ENCODE results near the gene NT5DC3. TPM values are rescaled to one million over a fixed set of nuclear protein-coding genes. Genes with fewer than 3 reads are reported as not detected.

Gene NT5DC3
- total RNA-seq = 4.0 TPM
- long read RNA-seq = 0 reads

DNA sequence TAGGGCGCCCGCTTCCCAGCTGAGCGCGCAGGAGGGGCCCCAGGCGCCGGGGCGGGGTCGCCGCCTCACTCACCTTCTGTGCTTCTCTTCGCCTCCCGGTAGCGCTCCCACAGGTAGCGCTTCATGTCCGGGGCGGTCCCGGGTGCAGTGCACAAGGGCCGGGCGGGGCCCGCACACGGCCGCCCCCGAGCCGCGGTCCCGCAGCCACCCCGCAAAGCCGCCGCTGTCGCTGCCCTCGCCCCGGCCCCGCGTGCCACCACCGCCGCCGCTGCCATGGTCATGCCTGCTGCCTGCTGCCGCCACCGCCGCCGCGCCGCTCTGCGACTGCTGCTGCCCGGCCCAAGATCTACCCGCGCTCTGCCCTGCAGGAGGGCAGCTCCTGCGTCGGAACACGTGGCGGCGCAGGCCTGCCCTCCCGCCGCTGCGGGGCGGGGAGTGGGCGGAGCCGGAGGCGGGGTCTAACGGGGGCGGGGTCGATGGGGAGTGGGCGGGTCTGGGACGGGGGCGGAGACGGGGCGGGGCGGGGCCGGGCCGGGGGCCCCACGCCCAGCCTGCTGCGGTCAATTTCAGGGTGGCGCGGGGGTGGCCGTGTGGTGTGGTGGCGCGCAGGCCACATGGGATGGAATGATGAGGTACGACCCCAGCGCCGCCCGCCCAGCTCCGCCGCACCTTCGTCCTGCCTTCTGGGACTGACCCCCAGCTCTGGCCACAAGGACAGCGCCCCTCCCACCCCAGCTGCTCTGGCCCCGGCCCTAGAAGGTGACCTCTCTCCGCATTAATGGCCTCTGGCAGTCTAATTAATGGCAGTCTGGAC, at the start of gene NT5DC3:
TSS of gene NT5DC3 (minus strand) at position 359 of the 814 bp plus-strand sequence. CDS start at position 281, 78 bp downstream.
- Histone ChIP-seq H3K27ac (peak within 1 kb of the TSS; percentile 54), H3K4me1 (peaks cover 19% of the 10 kb centered on the region), H3K4me3 (peak within 1 kb of the TSS; percentile 73), H3K36me3 (no peaks in the 10 kb centered on the region), H3K27me3 (ENCODE audit: low read depth) (no peaks in the 10 kb centered on the region), H3K9me3 (no peaks in the 10 kb centered on the region)
- ATAC-seq (peak; percentile 98), DNase-seq (peak; percentile 85)
- intact Hi-C loops (cut with DNase I) = no loop called here
- TF ChIP-seq, protein P1, sequence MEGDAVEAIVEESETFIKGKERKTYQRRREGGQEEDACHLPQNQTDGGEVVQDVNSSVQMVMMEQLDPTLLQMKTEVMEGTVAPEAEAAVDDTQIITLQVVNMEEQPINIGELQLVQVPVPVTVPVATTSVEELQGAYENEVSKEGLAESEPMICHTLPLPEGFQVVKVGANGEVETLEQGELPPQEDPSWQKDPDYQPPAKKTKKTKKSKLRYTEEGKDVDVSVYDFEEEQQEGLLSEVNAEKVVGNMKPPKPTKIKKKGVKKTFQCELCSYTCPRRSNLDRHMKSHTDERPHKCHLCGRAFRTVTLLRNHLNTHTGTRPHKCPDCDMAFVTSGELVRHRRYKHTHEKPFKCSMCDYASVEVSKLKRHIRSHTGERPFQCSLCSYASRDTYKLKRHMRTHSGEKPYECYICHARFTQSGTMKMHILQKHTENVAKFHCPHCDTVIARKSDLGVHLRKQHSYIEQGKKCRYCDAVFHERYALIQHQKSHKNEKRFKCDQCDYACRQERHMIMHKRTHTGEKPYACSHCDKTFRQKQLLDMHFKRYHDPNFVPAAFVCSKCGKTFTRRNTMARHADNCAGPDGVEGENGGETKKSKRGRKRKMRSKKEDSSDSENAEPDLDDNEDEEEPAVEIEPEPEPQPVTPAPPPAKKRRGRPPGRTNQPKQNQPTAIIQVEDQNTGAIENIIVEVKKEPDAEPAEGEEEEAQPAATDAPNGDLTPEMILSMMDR (IDR thresholded peaks at IDR 0.05) = no peak

DNA sequence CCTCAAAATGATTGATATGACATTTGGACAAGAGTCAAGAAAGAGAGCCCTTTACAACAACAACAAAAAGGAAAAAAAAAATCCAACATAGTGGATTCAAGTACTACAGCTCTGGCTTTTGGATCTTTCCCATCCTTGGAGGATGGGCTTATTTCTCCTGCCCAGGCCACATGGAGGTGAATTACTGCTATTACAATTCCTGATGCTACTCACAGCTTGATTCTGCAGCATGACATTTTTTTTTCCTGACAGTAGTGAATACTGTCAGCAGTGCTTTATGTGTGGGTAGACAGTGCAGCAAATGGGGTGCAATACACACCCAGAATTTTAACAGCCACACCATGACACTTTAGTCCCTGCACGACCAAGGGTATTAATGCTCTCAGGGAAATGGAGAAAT, 46.7 kb upstream of the NT5DC3 start:
- Histone ChIP-seq H3K9me3 (no peaks in the 10 kb centered on the region), H3K4me1 (no peaks in the 10 kb centered on the region), H3K36me3 (no peaks in the 10 kb centered on the region), H3K27ac (no peak overlapping the region), H3K4me3 (no peak overlapping the region), H3K27me3 (ENCODE audit: low read depth) (no peaks in the 10 kb centered on the region)
- intact Hi-C loops (cut with DNase I) = no loop called here
- ATAC-seq (no peak), DNase-seq (no peak)
- TF ChIP-seq, protein P1 (IDR thresholded peaks at IDR 0.05) = no peak

DNA sequence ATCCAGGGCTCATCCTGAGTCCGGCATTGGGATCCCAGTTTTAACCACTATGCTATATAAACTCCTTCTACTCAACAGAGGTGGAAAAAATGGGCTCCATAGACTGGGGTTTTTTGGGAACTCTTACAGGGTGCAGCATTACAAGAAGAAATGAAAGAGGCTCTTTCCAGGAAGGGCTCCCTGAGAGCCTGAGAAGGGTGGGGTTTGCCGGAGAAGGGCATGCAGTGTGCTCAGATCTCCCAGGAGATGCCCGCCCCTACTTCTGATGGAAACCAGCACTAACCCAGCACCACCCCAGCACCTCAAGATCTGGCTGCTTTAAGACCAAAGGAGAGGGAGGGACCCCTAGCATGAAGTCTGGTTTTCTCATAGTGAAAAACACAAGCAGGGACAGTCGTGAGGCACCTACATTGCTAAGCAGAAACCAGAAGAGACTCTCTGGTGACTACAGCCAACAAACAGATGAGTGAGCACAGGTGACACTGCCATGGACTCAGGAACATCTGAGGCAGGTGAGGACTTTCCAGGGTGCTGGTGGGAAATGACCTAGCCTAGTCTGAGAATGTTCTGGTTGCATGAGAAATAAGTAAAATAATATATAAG, 45.3 kb upstream of the NT5DC3 start:
- ATAC-seq = no peak
- H3K27me3 ChIP-seq (ENCODE audit: low read depth) = no peaks in the 10 kb centered on the region
- no peaks in the 10 kb centered on the region for H3K4me1 ChIP-seq
- DNase-seq = no peak
- H3K4me3 ChIP-seq = no peak overlapping the region
- H3K36me3 ChIP-seq = no peaks in the 10 kb centered on the region
- intact Hi-C loops (cut with DNase I) = no loop called here
- TF ChIP-seq, protein P1 (IDR thresholded peaks at IDR 0.05) = no peak
- no peaks in the 10 kb centered on the region for H3K9me3 ChIP-seq
- H3K27ac ChIP-seq = no peak overlapping the region

DNA sequence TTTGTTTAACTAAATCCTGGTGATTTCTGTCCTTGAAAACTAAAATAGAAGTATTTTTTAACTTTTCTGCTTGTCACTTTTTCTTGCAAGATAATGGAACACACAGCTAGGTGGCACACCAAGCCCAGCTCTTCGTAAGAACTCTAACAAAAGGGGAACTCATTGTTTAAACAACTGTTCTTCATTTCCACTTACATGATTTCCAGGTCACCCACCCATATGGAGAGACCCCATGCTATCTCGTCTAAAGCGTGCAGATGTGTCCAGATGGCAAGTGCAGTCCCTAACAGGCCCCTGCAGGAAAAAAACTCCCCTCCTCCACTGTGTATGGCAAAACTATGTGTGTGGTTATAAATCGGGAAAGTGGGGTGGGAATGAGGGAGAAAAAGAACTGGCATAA, 43.3 kb upstream of the NT5DC3 start:
- H3K27ac ChIP-seq = no peak overlapping the region
- intact Hi-C loops (cut with DNase I) = no loop called here
- TF ChIP-seq, protein P1 (IDR thresholded peaks at IDR 0.05) = peak; percentile 30
- H3K4me3 ChIP-seq = no peak overlapping the region
- no peaks in the 10 kb centered on the region for H3K4me1 ChIP-seq
- no peaks in the 10 kb centered on the region for H3K36me3 ChIP-seq
- no peaks in the 10 kb centered on the region for H3K27me3 ChIP-seq (ENCODE audit: low read depth)
- ATAC-seq (no peak), DNase-seq (no peak)
- no peaks in the 10 kb centered on the region for H3K9me3 ChIP-seq

DNA sequence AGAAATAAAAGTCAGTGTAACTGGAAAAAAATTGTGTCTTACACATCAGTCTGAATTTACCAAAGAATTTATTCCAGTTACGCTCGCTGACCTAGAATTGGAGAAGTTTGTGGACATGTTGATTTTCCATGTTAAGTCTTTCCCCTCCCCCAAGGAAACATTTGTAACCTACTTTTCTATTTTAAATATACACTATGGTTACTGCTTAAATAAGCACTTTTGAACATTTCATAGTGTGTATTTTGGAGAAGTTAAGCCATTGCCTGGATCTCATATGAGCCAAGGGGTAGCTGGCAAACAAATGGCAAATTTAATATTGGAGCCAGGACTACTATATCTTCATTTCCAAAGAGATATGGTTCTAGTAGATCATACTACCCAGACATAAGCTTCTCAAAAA, 42.9 kb upstream of the NT5DC3 start:
- no peak overlapping the region for H3K27ac ChIP-seq
- DNase-seq = no peak
- H3K4me1 ChIP-seq = no peaks in the 10 kb centered on the region
- no peak overlapping the region for H3K4me3 ChIP-seq
- intact Hi-C loops (cut with DNase I) = no loop called here
- H3K9me3 ChIP-seq = no peaks in the 10 kb centered on the region
- TF ChIP-seq, protein P1 (IDR thresholded peaks at IDR 0.05) = no peak
- H3K27me3 ChIP-seq (ENCODE audit: low read depth) = no peaks in the 10 kb centered on the region
- ATAC-seq = no peak
- no peaks in the 10 kb centered on the region for H3K36me3 ChIP-seq
